K562 (cell line): ENCODE measurements around the gene MTCL3.

Experiments used
- ATAC-seq: fragments of 200-7000 bp; cut with Tn5 transposase; 3 replicates; pipeline ENCODE4 v1.9.1; 2020; ENCODE audit warnings: moderate library complexity
- BruUV-seq: library from RNA; stranded (reverse); fragments of 400-500 nt; replicated peaks from 2 replicates; lab custom pipeline; 2021; lab: Mats Ljungman, UMichigan
- CTCF ChIA-PET: fragments of 300-600 bp; formaldehyde crosslinking; extraction: SDS; loops from one replicate; lab custom pipeline; 2021; ENCODE audit warnings: low intra/inter-chr PET ratio; lab: Yijun Ruan, JAX
- POLR2A ChIA-PET: fragments of 300-600, 350-650 bp; sonication (Branson Sonifier 250); formaldehyde crosslinking; extraction: SDS; loops from one replicate; lab custom pipeline; 2021; ENCODE audit warnings: antibody characterized with exemption, inconsistent platforms; lab: Yijun Ruan, JAX
- DNase-seq, 4 experiments: peaks; one replicate each; pipeline versions ENCODE4 v3.0.0 to v3.0.0-alpha.2; 2011 to 2018; ENCODE audit warnings: low spot score in 3 of 4, mixed read lengths in 3 of 4; ENCODE audit errors: extremely low read depth in 1 of 4
- FAIRE-seq: peaks from 2 replicates; lab custom pipeline; 2011; peaks lifted over from hg19 to GRCh38; lab: Jason Lieb, UNC
- H2AFZ ChIP-seq: 2 replicates; pipeline ENCODE4 v1.6.0; 2011; ENCODE audit warnings: low read depth, low read length, control low read depth, inconsistent platforms
- H3K27ac ChIP-seq: fragments of 200-600 bp; 3 replicates; pipeline ENCODE4 v1.8.0; 2011; ENCODE audit warnings: low read depth, mild to moderate bottlenecking, control low read depth, inconsistent platforms, low read length, moderate library complexity, mixed read lengths; ENCODE audit errors: extremely low read depth
- H3K27me3 ChIP-seq, 2 experiments: fragments of 300-600 bp in 1 of 2; 2 replicates in 1 of 2; 3 replicates in 1 of 2; pipeline versions ENCODE4 v1.6.0 to v1.8.0; 2011; ENCODE audit warnings: inconsistent platforms in 2 of 2, low read length in 2 of 2, mild to moderate bottlenecking in 1 of 2, mixed read lengths in 1 of 2, moderate library complexity in 1 of 2; ENCODE audit not compliant: control insufficient read depth in 2 of 2, insufficient read depth in 2 of 2
- H3K36me3 ChIP-seq: fragments of 300-600 bp; 3 replicates; pipeline ENCODE4 v1.8.0; 2011; ENCODE audit warnings: mild to moderate bottlenecking, low read length, inconsistent platforms; ENCODE audit not compliant: control insufficient read depth, insufficient read depth
- H3K4me1 ChIP-seq, 2 experiments: fragments of 200-600 bp in 1 of 2; replicated peaks in 1 of 2; 2 replicates in 1 of 2; 3 replicates in 1 of 2; pipeline versions ENCODE4 v1.5.1 to v1.8.0; 2011; ENCODE audit warnings: inconsistent platforms in 2 of 2, low read length in 2 of 2, mild to moderate bottlenecking in 1 of 2, mixed read lengths in 1 of 2, moderate library complexity in 1 of 2; ENCODE audit not compliant: control insufficient read depth in 2 of 2, insufficient read depth in 2 of 2
- H3K4me2 ChIP-seq: 2 replicates; pipeline ENCODE4 v1.6.1; 2011; ENCODE audit warnings: low read length, control low read depth, inconsistent platforms, mixed read lengths; ENCODE audit not compliant: insufficient read depth
- H3K4me3 ChIP-seq: fragments of 200-600 bp; sonication (generic), shearing (Covaris generic); 2 replicates; pipeline ENCODE4 v1.5.1; 2016; ENCODE audit warnings: control low read depth, inconsistent platforms
- H3K79me2 ChIP-seq: fragments of 200-600 bp; 3 replicates; pipeline ENCODE4 v1.8.0; 2011; ENCODE audit warnings: low read length, inconsistent platforms; ENCODE audit not compliant: control insufficient read depth, insufficient read depth
- H3K9ac ChIP-seq, 2 experiments: 2 replicates each; pipeline versions ENCODE4 v1.6.0 to v1.6.1; 2011; ENCODE audit warnings: low read depth in 2 of 2, low read length in 2 of 2, control low read depth in 1 of 2, inconsistent platforms in 1 of 2, mild to moderate bottlenecking in 1 of 2, mixed read lengths in 1 of 2; ENCODE audit not compliant: insufficient read depth in 1 of 2
- H3K9me1 ChIP-seq: one replicate; pipeline ENCODE4 v1.6.0; 2011; ENCODE audit warnings: inconsistent platforms, mild to moderate bottlenecking, low read length, moderate library complexity; ENCODE audit not compliant: control insufficient read depth, insufficient read depth
- H3K9me3 ChIP-seq: replicated peaks from 2 replicates; pipeline ENCODE4 v1.5.1; 2011; ENCODE audit warnings: low read depth, low read length, inconsistent platforms; ENCODE audit not compliant: control insufficient read depth, insufficient read depth
- H4K20me1 ChIP-seq: replicated peaks from 2 replicates; pipeline ENCODE4 v1.6.1; 2011; ENCODE audit warnings: low read length, inconsistent platforms, mixed read lengths; ENCODE audit not compliant: control insufficient read depth, insufficient read depth
- ARID1B ChIP-seq: fragments of 450-650 bp; IDR thresholded peaks from 2 replicates; pipeline ENCODE4 v1.6.1; 2016; ENCODE audit warnings: antibody characterized with exemption, mild to moderate bottlenecking, inconsistent platforms
- EGR1 ChIP-seq: fragments of 450-650 bp; conservative IDR thresholded peaks from 2 replicates; pipeline ENCODE4 v1.6.1; 2017; ENCODE audit warnings: mild to moderate bottlenecking
- FOS ChIP-seq: IDR thresholded peaks from 3 replicates; pipeline ENCODE4 v1.6.1; 2011; ENCODE audit not compliant: insufficient read length; ENCODE audit errors: extremely low read depth
- HMG20B ChIP-seq: fragments of 250-450 bp; sonication (Bioruptor Pico); IDR thresholded peaks from 2 replicates; pipeline ENCODE4 v1.5.0; 2021; ENCODE audit warnings: mild to moderate bottlenecking
- ZNF134 ChIP-seq: fragments of 250-450 bp; sonication (Bioruptor Pico); conservative IDR thresholded peaks from 2 replicates; pipeline ENCODE4 v1.4.0; 2020
- ZNF695 ChIP-seq: fragments of 450-650 bp; formaldehyde crosslinking; IDR thresholded peaks from 2 replicates; pipeline ENCODE4 v1.4.0; 2020; ENCODE audit warnings: mild to moderate bottlenecking, moderate library complexity
- in situ Hi-C: fragments of 300-500 bp; cut with MboI; formaldehyde crosslinking; loops from 4 replicates; pipeline ENCODE4 v1.15.0; 2018; ENCODE audit warnings: inconsistent platforms, mixed read lengths
- intact Hi-C: fragments of 100-400 bp; cut with micrococcal nuclease; formaldehyde crosslinking; loops from 2 replicates; pipeline ENCODE4 v1.14.2; 2022
- TF ChIP-seq, protein P1 (sequence below): sonication (generic); formaldehyde crosslinking; IDR thresholded peaks from 2 replicates; pipeline ENCODE4 v1.8.1; 2022; ENCODE audit warnings: missing genetic modification reagents

The MTCL3 gene

DNA sequence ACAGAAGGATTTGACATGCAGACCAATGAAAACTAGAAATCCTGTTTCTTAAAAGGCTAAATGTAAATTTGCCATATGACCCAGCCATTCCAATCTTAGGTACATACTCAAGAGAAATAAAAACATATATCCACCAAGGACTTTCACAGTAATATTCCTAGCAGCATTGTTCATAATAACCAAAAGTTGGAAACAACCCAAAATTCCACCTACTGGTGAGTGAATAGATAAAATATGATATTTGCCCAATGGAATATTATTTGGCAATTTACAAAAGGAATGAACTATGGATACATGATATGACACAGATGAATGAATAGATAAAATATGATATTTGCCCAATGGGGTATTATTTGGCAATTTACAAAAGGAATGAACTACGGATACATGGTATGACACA, 22.7 kb downstream of the MTCL3 start (continued):
- TF ChIP-seq FOS (no peak), ZNF134 (no peak)

DNA sequence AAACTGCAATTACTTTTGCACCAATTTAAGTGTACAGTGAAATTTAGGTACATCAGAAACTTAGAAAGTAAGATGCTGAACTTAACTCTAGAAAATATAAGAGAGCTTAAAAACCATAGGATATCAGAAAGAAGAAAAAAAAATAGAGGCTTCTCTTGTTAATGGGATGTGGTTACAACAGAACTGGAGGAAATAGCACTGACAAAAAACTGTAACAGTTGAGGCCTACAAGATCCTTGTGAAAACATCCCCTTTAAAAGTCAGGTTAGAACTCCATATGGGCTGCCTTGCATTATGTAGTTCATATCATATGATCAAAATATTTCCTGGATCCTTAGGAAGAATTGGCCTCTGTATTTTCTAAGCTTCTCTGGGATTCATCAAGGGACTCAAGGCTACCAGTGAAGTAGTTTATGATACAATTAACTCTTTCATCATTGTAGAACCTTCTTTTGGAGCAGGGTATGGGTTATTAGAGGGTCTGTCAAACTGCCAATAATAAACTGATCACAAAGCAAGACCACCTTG, 24.8 kb downstream of the MTCL3 start:
- intact Hi-C loops = no loop called here
- Histone ChIP-seq H3K27me3 (no peaks in the 10 kb centered on the region), H3K79me2 (no peaks in the 10 kb centered on the region), H3K9me1 (no peaks in the 10 kb centered on the region), H3K4me1 (no peaks in the 10 kb centered on the region), H3K36me3 (no peaks in the 10 kb centered on the region), H2AFZ (no peak overlapping the region), H3K27ac (no peak overlapping the region), H3K4me3 (no peak overlapping the region), H4K20me1 (no peaks in the 10 kb centered on the region), H3K9me3 (no peaks in the 10 kb centered on the region), H3K4me2 (no peak overlapping the region), H3K9ac (no peak overlapping the region)
- ChIA-PET POLR2A (no interaction called here), CTCF (no interaction called here)
- DNase-seq (no peak), ATAC-seq (no peak), FAIRE-seq (no peak)
- in situ Hi-C loops = no loop called here
- no TSS peak for BruUV-seq
- TF ChIP-seq EGR1 = no peak
- no peak for TF ChIP-seq HMG20B (CRISPR knock-in tag)
- no peak for TF ChIP-seq ZNF695
- no peak for TF ChIP-seq ARID1B
- TF ChIP-seq, protein P1, sequence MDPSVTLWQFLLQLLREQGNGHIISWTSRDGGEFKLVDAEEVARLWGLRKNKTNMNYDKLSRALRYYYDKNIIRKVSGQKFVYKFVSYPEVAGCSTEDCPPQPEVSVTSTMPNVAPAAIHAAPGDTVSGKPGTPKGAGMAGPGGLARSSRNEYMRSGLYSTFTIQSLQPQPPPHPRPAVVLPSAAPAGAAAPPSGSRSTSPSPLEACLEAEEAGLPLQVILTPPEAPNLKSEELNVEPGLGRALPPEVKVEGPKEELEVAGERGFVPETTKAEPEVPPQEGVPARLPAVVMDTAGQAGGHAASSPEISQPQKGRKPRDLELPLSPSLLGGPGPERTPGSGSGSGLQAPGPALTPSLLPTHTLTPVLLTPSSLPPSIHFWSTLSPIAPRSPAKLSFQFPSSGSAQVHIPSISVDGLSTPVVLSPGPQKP = no peak
